ENCODE data around the gene SLC8A3. TPM values are rescaled to one million over a fixed set of nuclear protein-coding genes. Genes with fewer than 3 reads are reported as not detected.

The SLC8A3 gene
- total RNA-seq, 6 experiments from 2014 or later: 0.05 to 0.13 (median 0.12) TPM; not detected in 3

GRCh38 chr14:70022771-70023445 lies 165.8 kb downstream of the SLC8A3 start:
- intact Hi-C loops (cut with DNase I): loop anchor here in 1 of 2 donors (10.0 kb wide), 1 partner anchor 158 kb away; no protein-coding TSS in a partner anchor

GRCh38 chr14:70021548-70022220 lies 167.1 kb downstream of the SLC8A3 start:
- intact Hi-C loops (cut with DNase I): loop anchor here in 1 of 2 donors (10.0 kb wide), 1 partner anchor 157 kb away; no protein-coding TSS in a partner anchor
- Histone ChIP-seq H3K27me3 (no peaks in the 10 kb centered on the region), H3K4me1 (peaks cover 0 to 15% (median 0%) of the 10 kb centered on the region in 4 donors), H3K36me3 (peaks cover 0 to 21% (median 5%) of the 10 kb centered on the region in 4 donors), H3K27ac (no peak overlapping the region), H3K9me3 (no peaks in the 10 kb centered on the region), H3K4me3 (no peak overlapping the region)
- 75% methylated on average over 7 of the region's 8 CpGs for WGBS (ENCODE audit: insufficient coverage, low coverage, low lambda C conversion rate, missing lambda C conversion rate)
- no peak for DNase-seq
- ATAC-seq: peak in 2 of 4 donors; percentile 9 to 11
- no peak for TF ChIP-seq POLR2A (IDR thresholded peaks at IDR 0.05)
- no peak for TF ChIP-seq CTCF (IDR thresholded peaks at IDR 0.05)

More at GRCh38 chr14:70022771-70023445, 165.8 kb downstream of the SLC8A3 start:
- Histone ChIP-seq H3K36me3 (peaks cover 0 to 21% (median 5%) of the 10 kb centered on the region in 4 donors), H3K4me1 (peaks cover 0 to 14% (median 0%) of the 10 kb centered on the region in 4 donors), H3K27me3 (no peaks in the 10 kb centered on the region), H3K27ac (no peak overlapping the region), H3K4me3 (no peak overlapping the region), H3K9me3 (no peaks in the 10 kb centered on the region)
- ATAC-seq (no peak), DNase-seq (no peak)
- 80% methylated on average over 1 of the region's 15 CpGs for WGBS (ENCODE audit: insufficient coverage, low coverage, low lambda C conversion rate, missing lambda C conversion rate)
- TF ChIP-seq POLR2A (IDR thresholded peaks at IDR 0.05) (no peak), CTCF (IDR thresholded peaks at IDR 0.05) (no peak)

- no peaks in the 10 kb centered on the region for H3K27me3 ChIP-seq
- H3K4me1 ChIP-seq: peaks cover 0 to 15% (median 0%) of the 10 kb centered on the region in 4 donors
- intact Hi-C loops (cut with DNase I): loop anchor here in 1 of 2 donors (10.0 kb wide), 1 partner anchor 156 kb away; no protein-coding TSS in a partner anchor
- WGBS (ENCODE audit: insufficient coverage, low coverage, low lambda C conversion rate, missing lambda C conversion rate): 51% methylated on average over 5 of the region's 8 CpGs
- no peak overlapping the region for H3K27ac ChIP-seq
- H3K4me3 ChIP-seq: no peak overlapping the region
- no peaks in the 10 kb centered on the region for H3K9me3 ChIP-seq
- TF ChIP-seq POLR2A (IDR thresholded peaks at IDR 0.05) (no peak), CTCF (IDR thresholded peaks at IDR 0.05) (no peak)
- ATAC-seq (no peak), DNase-seq (no peak)
- H3K36me3 ChIP-seq: peaks cover 0 to 23% (median 5%) of the 10 kb centered on the region in 4 donors
Observed at GRCh38 chr14:70020352-70021170, 168.2 kb downstream of the SLC8A3 start.

GRCh38 chr14:70019695-70020094 lies 169.1 kb downstream of the SLC8A3 start:
- H3K9me3 ChIP-seq: no peaks in the 10 kb centered on the region
- H3K4me3 ChIP-seq: no peak overlapping the region
- intact Hi-C loops (cut with DNase I): loop anchor here (10.0 kb wide), 2 partner anchors 145 to 155 kb away; partner anchors contain the start of gene SMOC1 (in 1 of the 2)
- no peaks in the 10 kb centered on the region for H3K27me3 ChIP-seq
- no peak for ATAC-seq
- TF ChIP-seq CTCF (IDR thresholded peaks at IDR 0.05): no peak
- TF ChIP-seq POLR2A (IDR thresholded peaks at IDR 0.05): no peak
- peaks cover 0 to 29% (median 5%) of the 10 kb centered on the region in 4 donors for H3K36me3 ChIP-seq
- no peak for DNase-seq
- H3K27ac ChIP-seq: no peak overlapping the region
- H3K4me1 ChIP-seq: peaks cover 0 to 15% (median 0%) of the 10 kb centered on the region in 4 donors
